SK-N-SH treated with all-trans-retinoic acid at 6 μM for 48 hours (cell line): ENCODE measurements around the gene STARD13.

Source experiments
- ESRRG ChIP-seq: fragments of 250-450 bp; sonication (Bioruptor Pico); IDR thresholded peaks from 2 replicates; pipeline ENCODE4 v1.6.1; 2021; ENCODE audit warnings: mild to moderate bottlenecking
- TCF4 ChIP-seq: fragments of 250-450 bp; sonication (Bioruptor Pico); IDR thresholded peaks from 2 replicates; pipeline ENCODE4 v1.8.0; 2021; ENCODE audit warnings: mild to moderate bottlenecking, moderate library complexity, borderline replicate concordance
- ZNF70 ChIP-seq: fragments of 450-650 bp; formaldehyde crosslinking; IDR thresholded peaks from 2 replicates; pipeline ENCODE4 v1.5.0; 2020; ENCODE audit warnings: mild to moderate bottlenecking, moderate library complexity
- TF ChIP-seq, protein P1 (sequence below): fragments of 250-450 bp; sonication (Bioruptor Pico); IDR thresholded peaks from 2 replicates; pipeline ENCODE4 v1.5.0; 2020; ENCODE audit warnings: mild to moderate bottlenecking, moderate library complexity

DNA sequence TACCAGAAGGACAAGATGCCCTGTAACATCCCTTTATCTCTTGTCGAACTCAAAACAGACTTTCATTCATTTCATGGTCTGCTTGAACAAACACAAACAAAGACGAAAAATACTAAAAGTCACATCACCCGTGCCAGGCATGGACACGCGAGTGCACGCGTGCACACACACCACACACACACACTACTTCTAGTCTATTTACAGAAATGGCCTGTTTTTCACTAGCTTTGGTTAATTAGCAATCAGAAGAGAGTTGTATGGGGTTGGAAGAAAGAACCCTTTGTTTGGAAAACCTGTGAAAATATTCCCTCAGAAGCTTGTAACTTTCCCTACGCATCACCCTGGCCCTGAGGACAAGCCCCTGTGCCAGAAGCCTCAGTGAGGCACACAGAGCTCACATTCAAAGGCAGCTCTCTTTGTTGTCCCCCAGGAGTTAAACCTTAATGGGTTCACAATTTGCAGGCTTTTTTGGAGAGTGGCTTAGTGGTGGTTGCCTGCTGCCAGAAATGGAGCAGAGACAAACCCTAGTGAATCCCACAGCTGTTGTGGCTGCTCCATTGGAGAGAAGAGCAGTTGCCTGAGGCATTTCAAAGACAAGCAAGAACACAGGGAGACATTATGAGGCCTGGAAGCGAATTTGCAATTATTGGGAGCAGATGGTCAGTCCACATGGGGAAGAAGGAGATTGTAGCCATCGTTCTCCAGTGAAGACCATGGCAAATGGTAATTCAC, 55.9 kb downstream of the STARD13 start:
- TF ChIP-seq, protein P1, sequence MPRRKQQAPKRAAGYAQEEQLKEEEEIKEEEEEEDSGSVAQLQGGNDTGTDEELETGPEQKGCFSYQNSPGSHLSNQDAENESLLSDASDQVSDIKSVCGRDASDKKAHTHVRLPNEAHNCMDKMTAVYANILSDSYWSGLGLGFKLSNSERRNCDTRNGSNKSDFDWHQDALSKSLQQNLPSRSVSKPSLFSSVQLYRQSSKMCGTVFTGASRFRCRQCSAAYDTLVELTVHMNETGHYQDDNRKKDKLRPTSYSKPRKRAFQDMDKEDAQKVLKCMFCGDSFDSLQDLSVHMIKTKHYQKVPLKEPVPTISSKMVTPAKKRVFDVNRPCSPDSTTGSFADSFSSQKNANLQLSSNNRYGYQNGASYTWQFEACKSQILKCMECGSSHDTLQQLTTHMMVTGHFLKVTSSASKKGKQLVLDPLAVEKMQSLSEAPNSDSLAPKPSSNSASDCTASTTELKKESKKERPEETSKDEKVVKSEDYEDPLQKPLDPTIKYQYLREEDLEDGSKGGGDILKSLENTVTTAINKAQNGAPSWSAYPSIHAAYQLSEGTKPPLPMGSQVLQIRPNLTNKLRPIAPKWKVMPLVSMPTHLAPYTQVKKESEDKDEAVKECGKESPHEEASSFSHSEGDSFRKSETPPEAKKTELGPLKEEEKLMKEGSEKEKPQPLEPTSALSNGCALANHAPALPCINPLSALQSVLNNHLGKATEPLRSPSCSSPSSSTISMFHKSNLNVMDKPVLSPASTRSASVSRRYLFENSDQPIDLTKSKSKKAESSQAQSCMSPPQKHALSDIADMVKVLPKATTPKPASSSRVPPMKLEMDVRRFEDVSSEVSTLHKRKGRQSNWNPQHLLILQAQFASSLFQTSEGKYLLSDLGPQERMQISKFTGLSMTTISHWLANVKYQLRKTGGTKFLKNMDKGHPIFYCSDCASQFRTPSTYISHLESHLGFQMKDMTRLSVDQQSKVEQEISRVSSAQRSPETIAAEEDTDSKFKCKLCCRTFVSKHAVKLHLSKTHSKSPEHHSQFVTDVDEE, result no peak
- TF ChIP-seq ESRRG (CRISPR knock-in tag), result no peak
- no peak for TF ChIP-seq ZNF70 (CRISPR knock-in tag)
- no peak for TF ChIP-seq TCF4
